Mucosa of stomach (tissue), 1 donor: ENCODE data around the gene SERPINA3.

Experiments
- H3K27me3 ChIP-seq: one replicate; pipeline ENCODE4 v1.7.0; 2013; ENCODE audit warnings: mild to moderate bottlenecking, low read length; ENCODE audit not compliant: control insufficient read depth, insufficient read depth
- H3K36me3 ChIP-seq: one replicate; pipeline ENCODE4 v1.7.0; 2013; ENCODE audit warnings: low read length; ENCODE audit not compliant: control insufficient read depth, insufficient read depth
- H3K4me1 ChIP-seq: one replicate; pipeline ENCODE4 v1.7.0; 2013; ENCODE audit warnings: mild to moderate bottlenecking, low read length; ENCODE audit not compliant: control insufficient read depth, insufficient read depth
- H3K4me3 ChIP-seq: one replicate; pipeline ENCODE4 v1.7.0; 2013; ENCODE audit warnings: low read length
- H3K9ac ChIP-seq: one replicate; pipeline ENCODE4 v1.7.0; 2013; ENCODE audit warnings: mild to moderate bottlenecking, low read length, moderate library complexity
- H3K9me3 ChIP-seq: one replicate; pipeline ENCODE4 v1.7.0; 2013; ENCODE audit warnings: mild to moderate bottlenecking, low read length, moderate library complexity; ENCODE audit not compliant: control insufficient read depth
- donor health status: Pancreatic carcinoma.

The SERPINA3 gene

DNA sequence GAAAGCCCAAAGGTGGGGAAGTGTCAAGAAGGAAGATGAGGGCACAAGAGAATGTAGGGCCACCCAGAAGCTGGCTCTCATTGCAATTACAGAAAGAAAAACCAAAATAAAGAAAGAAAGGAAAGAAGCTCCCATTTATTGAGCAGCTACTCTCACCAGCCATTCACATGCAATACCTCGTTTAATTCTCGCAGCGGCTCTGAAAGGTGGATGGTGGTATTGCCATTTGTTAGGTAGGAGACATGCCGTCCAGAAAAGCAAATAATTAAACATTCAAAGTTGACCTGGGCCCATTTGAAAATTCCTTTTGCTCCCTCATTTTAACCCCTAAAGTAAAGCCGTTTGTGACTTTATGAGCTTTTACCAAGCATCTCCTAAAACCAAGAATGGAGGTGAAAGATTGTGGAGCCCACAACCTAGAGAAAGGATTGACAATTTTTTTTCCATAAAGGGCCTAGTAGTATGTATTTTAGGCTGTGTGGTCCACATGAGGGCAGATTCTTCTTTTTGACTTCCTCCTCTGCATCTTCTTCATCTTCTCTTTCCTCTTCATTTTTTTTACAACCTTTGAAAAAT lies 5.3 kb downstream of the SERPINA3 start:
- H3K4me1 ChIP-seq = no peaks in the 10 kb centered on the region
- H3K36me3 ChIP-seq = no peaks in the 10 kb centered on the region
- no peaks in the 10 kb centered on the region for H3K9me3 ChIP-seq
- H3K9ac ChIP-seq = no peak overlapping the region
- H3K4me3 ChIP-seq = no peak overlapping the region
- no peaks in the 10 kb centered on the region for H3K27me3 ChIP-seq

DNA sequence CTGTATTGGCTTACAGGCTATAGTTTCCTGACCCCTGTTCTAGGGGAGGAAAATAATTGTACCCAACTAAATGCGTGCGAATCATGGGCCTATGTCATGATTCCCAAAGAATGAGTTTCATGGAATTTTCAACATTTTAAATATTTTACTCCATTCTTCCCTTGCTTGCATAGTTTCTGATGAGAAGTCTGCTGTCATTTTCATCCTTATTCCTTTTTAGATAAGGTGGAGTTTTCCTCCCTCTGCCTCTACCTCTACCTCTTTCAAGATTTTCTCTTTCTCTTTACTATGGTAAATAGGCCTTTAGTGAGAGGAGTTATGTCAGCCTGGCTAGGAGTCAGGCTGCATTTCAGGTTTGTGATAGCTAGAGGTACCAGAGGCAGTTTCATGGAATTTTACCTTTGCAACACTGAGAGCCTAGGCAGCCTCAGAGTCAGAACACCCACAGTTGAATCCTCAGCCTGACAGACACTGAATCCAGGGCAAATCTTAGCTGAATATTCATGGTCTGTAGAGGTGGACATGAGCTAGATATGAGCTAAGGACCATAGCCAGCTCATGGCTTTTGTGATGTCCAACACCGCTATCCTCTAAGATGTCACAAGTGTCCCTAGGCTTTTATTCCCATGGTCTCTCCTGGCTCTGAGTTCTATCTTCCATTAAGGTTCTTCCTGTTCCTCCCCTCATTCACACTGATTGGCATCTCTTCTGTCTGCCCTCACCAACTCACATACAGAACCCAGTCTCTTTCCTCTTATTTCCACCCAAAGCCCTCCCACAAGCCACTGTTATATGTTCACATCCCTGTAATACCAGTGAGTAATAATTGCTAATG lies 6.0 kb downstream of the SERPINA3 start:
- H3K4me1 ChIP-seq = no peaks in the 10 kb centered on the region
- H3K4me3 ChIP-seq = no peak overlapping the region
- H3K36me3 ChIP-seq = no peaks in the 10 kb centered on the region

DNA sequence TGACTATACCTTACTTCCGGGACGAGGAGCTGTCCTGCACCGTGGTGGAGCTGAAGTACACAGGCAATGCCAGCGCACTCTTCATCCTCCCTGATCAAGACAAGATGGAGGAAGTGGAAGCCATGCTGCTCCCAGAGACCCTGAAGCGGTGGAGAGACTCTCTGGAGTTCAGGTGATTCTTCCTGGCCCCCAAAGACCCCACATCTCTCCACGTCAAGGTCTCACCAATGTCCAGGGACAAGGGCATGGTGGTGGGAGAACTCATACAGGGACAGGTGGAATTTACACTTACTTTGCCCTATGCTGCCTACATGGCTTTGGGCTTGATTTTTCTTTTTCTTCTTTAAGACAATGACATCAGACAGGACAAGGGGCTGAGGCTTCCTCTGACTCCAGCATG lies 7.1 kb downstream of the SERPINA3 start:
- Histone ChIP-seq H3K36me3 (no peaks in the 10 kb centered on the region), H3K27me3 (no peaks in the 10 kb centered on the region)

More for the DNA sequence above, 6.0 kb downstream of the SERPINA3 start:
- no peak overlapping the region for H3K9ac ChIP-seq
- H3K9me3 ChIP-seq = no peaks in the 10 kb centered on the region
- H3K27me3 ChIP-seq = no peaks in the 10 kb centered on the region

DNA sequence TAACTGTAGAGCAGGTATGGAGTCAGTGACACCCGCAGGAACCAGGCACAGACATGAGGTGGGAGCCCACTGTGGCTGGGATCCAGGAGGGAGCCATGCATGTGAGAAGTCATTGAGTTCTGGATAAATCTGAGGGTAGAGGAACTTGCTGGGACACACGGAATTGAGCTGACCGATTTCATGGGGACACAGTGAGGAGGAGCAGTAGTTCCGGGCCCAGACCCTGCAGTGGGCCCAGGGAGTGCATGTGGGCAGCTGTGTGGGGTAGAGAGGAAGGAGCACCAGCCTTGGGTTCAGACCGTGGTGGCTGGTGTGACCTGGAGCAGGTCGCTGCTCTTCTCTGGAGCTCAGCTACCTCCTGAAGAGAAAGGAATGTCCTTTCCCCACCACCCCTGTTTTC lies 8.4 kb downstream of the SERPINA3 start:
- Histone ChIP-seq H3K9me3 (no peaks in the 10 kb centered on the region), H3K36me3 (no peaks in the 10 kb centered on the region)

More for the DNA sequence above, 7.1 kb downstream of the SERPINA3 start:
- no peaks in the 10 kb centered on the region for H3K4me1 ChIP-seq
- H3K4me3 ChIP-seq = no peak overlapping the region
- H3K9ac ChIP-seq = no peak overlapping the region
- no peaks in the 10 kb centered on the region for H3K9me3 ChIP-seq

DNA sequence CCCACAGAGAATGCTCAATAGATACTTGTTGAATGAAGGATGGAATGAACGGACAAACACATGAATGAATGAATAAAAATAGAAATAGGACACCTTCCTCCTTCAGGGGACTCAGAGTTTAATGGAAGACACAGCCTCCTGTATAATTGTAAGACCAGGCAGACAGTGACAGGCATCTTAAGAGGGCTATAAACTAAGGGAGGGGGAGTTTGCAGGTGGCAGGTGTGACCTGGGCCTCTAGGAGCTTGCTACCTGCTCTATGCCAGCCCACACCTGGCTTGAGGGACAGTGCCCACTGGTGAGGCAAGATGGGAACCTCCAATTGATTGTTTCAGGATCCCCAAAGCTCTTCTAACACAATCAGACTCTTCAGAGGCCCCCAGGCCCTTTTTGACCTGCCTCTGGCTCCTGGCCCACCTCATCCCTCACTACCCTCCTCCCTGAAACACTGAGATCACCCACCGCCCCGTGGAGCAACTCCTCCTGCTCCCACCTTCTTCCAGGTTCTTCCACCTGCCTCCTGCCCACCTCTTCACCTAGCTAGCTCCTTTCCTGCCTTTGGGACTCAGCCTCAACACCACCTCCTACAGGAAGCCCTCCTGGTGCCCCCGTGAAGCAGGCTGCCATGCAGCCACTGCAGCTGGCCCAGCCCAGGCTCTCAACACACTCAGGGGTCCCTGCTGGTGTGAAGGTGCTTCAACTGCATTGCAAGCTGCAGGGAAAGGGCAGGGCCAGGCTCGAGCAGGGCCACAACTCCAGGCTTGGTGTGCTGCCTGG lies 9.4 kb downstream of the SERPINA3 start:
- H3K9me3 ChIP-seq = no peaks in the 10 kb centered on the region
- H3K4me1 ChIP-seq = no peaks in the 10 kb centered on the region
- no peaks in the 10 kb centered on the region for H3K27me3 ChIP-seq
- no peak overlapping the region for H3K4me3 ChIP-seq
- no peak overlapping the region for H3K9ac ChIP-seq
- no peaks in the 10 kb centered on the region for H3K36me3 ChIP-seq

More for the DNA sequence above, 8.4 kb downstream of the SERPINA3 start:
- Histone ChIP-seq H3K4me3 (no peak overlapping the region), H3K9ac (no peak overlapping the region), H3K27me3 (no peaks in the 10 kb centered on the region), H3K4me1 (no peaks in the 10 kb centered on the region)

DNA sequence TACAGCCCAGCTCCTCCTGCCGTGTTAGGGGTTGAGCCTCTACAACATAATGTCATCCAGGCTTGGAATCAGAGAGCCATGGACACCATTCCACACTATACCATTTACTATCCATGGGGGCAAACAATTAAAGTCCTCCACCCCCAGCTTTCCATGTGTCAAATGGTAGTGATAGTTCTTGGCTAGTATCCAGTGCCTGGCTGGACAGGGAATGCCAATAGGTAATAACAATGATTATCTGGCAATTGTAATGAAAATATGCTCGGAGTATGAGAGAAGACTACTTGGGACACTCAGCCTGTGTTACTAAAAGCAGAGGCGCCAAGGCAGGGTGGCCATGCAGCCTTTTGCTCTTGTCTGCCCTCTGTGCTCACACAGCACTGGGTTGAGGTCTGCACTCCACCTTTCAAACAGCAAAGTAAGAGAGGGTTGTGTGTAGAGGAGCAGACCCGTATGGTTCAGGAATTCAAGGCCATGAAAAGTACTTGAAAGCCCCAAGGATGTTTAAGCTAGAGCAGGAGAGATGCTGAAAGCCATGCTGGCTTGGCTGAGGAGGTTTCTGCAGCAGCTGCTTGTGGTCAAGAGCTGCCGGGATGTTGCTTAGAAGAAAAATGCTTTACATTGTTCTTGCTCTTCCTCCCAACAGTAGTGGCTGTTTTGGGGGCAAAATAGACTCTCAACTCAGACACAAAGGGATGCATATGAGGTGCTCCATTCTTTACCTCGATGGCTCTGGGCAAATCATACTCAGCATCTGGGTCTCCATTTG lies 10.6 kb downstream of the SERPINA3 start:
- H3K4me1 ChIP-seq = no peaks in the 10 kb centered on the region
- H3K27me3 ChIP-seq = no peaks in the 10 kb centered on the region
- no peak overlapping the region for H3K9ac ChIP-seq
- no peaks in the 10 kb centered on the region for H3K9me3 ChIP-seq
- no peak overlapping the region for H3K4me3 ChIP-seq
- no peaks in the 10 kb centered on the region for H3K36me3 ChIP-seq

DNA sequence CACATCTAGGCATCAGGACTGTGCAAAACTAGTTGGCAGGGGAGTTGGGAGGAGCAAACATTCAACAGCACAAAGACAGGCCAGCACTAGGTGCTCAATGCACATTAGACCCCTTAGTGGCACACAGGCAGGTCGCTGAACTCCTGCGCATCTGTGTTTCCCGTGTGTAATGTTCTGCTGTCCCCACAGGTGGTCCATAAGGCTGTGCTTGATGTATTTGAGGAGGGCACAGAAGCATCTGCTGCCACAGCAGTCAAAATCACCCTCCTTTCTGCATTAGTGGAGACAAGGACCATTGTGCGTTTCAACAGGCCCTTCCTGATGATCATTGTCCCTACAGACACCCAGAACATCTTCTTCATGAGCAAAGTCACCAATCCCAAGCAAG lies 11.2 kb downstream of the SERPINA3 start:
- Histone ChIP-seq H3K27me3 (no peaks in the 10 kb centered on the region), H3K36me3 (no peaks in the 10 kb centered on the region), H3K4me1 (no peaks in the 10 kb centered on the region), H3K4me3 (no peak overlapping the region), H3K9me3 (no peaks in the 10 kb centered on the region), H3K9ac (no peak overlapping the region)

DNA sequence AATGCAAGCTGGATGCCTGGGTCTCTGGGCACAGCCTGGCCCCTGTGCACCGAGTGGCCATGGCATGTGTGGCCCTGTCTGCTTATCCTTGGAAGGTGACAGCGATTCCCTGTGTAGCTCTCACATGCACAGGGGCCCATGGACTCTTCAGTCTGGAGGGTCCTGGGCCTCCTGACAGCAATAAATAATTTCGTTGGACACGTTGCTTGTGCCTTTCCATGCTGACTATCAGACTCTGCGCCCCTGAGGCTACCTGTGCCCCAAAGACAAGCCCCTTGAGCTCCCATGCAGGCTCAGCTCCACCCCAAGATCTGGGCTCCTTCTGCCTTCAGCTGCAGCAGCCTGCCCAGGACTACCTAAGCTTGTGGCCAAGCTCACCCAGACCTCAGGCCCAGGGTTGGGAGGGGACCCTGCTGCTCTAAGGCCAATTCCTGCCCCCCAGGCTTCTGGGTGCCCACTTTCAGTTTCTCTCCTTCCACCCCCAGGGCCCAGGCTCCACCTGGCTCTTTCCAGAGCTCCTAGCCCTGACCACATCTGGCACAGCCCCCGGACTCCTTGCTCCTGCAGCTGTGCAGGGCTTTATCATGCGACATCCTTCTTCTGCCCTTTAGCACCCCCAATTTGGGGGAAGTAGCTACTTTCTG lies 11.8 kb downstream of the SERPINA3 start:
- Histone ChIP-seq H3K4me1 (no peaks in the 10 kb centered on the region), H3K27me3 (no peaks in the 10 kb centered on the region), H3K9ac (no peak overlapping the region), H3K36me3 (no peaks in the 10 kb centered on the region), H3K9me3 (no peaks in the 10 kb centered on the region), H3K4me3 (no peak overlapping the region)

DNA sequence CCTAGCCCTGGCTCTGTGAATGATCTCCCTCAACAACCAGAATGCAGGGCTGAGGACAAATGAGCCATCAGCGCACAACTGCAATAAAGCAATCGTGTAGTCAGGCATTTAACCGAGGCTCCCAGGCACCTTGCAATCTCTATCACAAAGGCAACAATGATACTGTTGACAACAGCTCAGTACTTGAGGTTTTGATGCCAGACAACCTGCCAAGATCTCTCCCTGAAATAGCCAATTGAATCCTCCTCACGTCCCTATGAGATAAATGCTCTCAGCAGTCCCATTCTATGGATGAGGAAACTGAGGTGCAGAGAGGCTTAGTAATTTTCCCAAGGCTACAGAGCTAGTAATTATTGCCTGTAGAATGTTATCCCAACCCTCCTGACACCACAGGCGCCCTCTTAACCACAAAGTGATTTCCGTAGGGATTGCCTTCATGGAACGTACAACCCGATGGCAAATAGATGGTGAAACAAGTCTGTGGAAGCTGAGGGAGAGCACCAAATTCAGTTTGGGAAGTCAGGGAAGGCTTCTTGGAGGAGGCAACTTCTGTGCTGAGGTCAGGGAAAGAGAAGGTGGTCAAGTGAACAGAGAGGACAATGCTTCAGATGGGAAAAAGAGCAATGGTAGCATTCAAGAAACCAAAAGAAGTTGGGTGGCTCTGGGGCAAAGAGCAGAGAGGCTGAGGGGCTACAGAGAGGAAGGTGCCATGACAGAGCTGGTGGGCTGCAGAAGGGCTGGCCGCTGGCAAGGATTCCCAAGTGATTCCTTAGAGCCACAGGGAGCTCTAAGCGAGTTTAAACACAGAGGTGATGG lies 12.6 kb downstream of the SERPINA3 start:
- no peak overlapping the region for H3K4me3 ChIP-seq
- no peak overlapping the region for H3K9ac ChIP-seq
- no peaks in the 10 kb centered on the region for H3K9me3 ChIP-seq
- no peaks in the 10 kb centered on the region for H3K36me3 ChIP-seq
- H3K4me1 ChIP-seq = no peaks in the 10 kb centered on the region
- no peaks in the 10 kb centered on the region for H3K27me3 ChIP-seq

DNA sequence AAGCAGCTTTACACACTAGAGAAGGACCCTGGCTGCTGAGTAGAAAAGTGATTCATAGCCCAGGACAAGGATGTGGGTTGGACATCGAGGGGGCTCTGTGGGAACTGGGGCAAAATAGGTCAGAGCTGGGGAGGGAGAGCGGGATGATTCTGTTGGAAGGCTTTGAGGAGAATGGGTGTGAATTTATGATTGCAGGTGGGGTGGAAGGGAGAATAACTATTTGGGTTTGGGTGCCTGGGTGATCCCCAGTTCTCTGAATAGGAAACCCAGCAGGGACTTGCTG lies 13.1 kb downstream of the SERPINA3 start:
- Histone ChIP-seq H3K9ac (no peak overlapping the region), H3K27me3 (no peaks in the 10 kb centered on the region), H3K4me1 (no peaks in the 10 kb centered on the region), H3K36me3 (no peaks in the 10 kb centered on the region), H3K9me3 (no peaks in the 10 kb centered on the region), H3K4me3 (no peak overlapping the region)

DNA sequence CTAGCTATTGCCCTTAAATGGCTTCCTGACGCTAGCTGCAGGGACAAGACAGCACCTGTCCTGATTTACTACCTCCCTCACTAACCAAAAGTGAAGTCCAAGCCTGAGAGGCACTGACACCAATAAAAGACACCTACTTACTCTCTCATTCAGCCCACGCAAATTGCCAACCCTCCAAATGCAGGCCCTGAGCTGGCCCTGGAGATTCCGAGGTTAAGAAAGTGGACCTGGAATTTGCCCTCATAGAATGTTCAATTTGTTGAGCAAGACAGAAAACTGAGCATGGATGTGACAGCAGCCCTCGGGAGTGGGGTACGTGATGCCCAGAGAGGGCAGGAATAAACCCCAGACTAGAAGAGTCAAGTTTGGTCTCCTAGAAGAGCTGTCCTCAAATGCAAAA lies 16.4 kb downstream of the SERPINA3 start:
- Histone ChIP-seq H3K27me3 (peaks cover 4% of the 10 kb centered on the region), H3K4me3 (no peak overlapping the region), H3K9me3 (no peaks in the 10 kb centered on the region), H3K4me1 (no peaks in the 10 kb centered on the region), H3K36me3 (no peaks in the 10 kb centered on the region), H3K9ac (no peak overlapping the region)
